GM21360 (cell line): ENCODE data around the gene TMEM131L.
A peak's percentile ranks its signal among the peaks of the same experiment; 100 is the strongest.

Experiments
- ATAC-seq: cut with Tn5 transposase; IDR thresholded peaks from one replicate; pipeline ENCODE4 v1.9.1; 2021; ENCODE audit warnings: mild to moderate bottlenecking, moderate library complexity; ENCODE audit not compliant: unreplicated experiment

The TMEM131L gene

DNA sequence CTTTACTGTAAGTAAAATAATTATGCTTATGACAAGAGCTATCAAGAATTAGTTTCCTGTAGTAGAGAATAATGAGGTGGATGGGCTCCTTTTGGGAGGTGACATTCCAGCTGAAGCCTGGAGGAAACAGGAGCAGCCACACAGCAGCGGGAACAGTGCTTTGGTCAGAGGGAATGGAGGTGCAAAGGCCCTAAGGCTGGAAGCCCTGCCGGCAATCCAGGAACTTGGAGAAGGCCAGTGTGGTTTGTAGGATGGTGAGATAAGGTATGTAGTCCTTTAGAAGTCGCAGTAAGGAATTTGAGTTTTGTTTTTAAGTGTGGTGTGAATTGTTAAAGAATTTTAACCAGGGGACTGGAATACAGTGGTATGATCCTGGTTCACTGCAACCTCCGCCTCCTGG, 8.1 kb downstream of the TMEM131L start:
- no peak for ATAC-seq

DNA sequence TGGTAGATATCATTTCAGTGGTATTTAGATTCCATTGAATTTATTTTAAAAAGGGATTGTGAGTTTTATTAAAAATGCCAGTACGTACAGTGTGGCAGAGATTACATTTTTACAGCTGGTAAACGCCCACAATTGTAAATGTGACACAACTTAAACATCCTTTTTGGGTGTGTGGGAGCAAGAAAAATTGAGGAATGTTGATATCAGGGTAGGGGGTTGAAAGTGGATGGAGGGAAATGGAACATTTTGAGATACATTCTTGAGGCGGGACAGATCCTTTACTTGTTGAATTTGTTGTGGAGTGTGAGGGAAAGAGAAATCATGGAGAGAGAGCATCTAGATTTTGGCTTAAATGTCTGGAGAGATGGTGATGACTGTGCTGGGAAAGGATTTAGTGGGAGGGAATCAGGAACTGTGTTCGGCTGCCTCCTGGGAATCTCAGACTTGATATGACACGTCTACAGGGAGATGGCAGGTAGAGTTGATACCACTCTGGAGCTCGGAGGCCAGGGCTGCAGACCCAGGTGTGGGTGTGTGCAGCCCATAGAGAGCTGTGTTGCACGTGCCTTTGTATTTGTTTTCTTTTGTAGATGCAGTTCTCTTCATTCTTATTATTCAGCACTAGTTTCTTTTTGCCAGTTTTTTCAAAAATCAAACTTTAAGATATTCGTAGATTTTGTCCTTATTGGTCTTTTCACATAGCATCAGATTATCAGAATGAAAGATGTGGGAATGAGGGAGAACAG, 10.8 kb downstream of the TMEM131L start:
- no peak for ATAC-seq

- no peak for ATAC-seq
Measured at GRCh38 chr4:153479101-153479500, 12.9 kb downstream of the TMEM131L start.

GRCh38 chr4:153480704-153481103, 14.5 kb downstream of the TMEM131L start:
- no peak for ATAC-seq

DNA sequence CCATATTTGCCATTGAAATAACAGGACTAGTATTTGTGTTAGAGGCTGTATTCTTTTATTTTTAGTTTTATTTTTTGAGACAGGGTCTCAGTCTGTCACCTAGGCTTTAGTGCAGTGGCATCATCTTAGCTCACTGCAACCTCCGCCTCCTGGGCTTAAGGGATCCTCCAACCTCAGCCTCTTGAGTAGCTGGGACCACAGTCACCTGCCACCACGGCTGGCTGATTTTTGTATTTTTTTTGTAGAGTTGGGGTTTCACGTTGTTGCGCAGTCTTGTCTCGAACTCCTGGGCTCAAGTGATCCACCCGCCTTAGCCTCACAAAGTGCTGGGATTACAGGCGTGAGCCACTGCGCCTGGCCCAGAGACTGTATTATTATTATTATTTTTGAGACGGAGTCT, 15.3 kb downstream of the TMEM131L start:
- ATAC-seq = no peak

DNA sequence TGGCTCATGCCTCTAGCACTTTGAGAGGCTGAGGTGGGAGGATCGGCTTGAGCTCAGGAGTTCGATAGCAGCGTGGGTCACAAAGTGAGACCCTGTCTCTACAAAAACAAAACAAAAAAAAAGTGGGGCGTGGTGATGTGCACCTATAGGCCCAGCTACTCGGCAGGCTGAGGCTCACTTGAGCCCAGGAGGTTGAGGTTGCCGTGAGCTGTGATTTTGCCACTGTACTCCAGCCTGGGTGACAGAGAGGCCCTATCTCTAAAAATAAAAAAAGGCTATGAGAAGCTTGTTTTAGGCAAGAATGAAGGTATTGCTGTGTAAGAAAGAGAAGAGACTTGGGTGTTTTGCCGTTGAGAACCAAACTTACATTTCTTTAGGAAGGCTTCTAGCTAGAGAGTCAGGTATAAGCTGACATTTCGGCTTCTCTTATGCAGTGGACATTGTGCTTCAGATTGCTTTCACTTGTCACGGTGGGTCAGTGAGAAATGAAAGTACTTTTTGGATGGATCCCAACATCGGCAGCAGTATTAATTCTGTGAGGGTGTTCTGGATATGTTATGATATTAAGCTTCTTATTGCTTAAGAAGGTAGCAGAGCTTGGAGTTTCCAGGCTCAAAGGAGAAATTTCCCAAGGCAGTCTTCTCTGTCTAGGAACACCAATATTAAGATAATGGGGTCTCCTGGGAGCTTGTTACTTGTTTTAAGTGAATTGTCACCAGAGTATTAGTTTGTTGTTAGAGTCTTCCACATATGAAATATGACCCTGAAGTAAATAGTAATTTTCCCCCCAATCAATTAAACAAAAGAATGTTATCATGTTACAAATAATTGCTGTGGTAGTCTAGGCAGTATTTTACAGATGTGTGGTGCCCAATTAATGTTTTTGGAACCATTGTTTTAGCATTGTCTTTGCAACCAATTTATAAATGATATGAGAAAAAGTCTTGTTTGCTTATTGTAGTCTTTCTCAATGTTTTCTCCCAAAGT, 17.6 kb downstream of the TMEM131L start:
- ATAC-seq = no peak

- ATAC-seq = no peak
Measured at GRCh38 chr4:153485359-153485758, 19.2 kb downstream of the TMEM131L start.

GRCh38 chr4:153485860-153486259, 19.7 kb downstream of the TMEM131L start:
- no peak for ATAC-seq

DNA sequence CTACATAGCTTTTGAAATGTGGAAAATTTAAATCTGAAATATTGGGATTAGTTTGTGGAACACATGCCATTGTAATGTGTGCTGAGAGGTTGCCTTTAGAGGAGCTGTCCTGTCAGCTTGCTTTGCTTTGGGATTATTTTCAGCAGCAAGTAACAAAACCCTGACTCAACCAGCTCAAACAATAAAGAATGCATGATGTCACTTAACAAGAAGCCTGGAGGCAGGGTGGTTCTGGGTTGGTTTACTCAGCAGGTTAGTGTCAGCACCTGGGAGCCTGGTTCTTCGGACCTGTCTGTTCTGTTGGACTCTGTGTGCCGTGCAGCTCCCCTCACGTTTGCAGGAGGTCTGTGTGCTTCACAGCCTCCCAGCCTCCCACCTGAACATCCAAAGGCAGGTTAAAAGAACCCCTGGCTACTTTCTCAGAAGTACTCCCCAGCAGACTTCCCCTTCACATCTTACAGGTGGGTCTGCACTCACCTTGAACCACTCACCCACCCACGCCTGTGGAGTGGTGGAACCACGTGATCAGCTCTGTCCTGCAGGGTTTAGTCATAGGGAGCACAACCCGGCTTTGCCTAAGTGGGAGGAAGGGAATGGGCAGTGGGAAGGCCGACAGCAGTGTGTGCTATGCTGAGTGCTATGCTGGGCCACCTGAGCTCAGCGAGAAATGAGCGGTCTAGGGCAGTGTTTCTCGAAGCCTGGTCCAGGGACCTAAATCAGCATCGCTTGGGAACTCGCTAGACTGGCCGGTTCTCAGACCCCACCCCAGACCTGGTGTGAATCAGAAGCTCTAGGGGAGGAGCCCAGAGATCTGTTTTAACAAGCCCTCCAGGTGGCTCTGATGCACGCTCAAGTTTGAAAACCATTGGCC, 20.4 kb downstream of the TMEM131L start:
- no peak for ATAC-seq

DNA sequence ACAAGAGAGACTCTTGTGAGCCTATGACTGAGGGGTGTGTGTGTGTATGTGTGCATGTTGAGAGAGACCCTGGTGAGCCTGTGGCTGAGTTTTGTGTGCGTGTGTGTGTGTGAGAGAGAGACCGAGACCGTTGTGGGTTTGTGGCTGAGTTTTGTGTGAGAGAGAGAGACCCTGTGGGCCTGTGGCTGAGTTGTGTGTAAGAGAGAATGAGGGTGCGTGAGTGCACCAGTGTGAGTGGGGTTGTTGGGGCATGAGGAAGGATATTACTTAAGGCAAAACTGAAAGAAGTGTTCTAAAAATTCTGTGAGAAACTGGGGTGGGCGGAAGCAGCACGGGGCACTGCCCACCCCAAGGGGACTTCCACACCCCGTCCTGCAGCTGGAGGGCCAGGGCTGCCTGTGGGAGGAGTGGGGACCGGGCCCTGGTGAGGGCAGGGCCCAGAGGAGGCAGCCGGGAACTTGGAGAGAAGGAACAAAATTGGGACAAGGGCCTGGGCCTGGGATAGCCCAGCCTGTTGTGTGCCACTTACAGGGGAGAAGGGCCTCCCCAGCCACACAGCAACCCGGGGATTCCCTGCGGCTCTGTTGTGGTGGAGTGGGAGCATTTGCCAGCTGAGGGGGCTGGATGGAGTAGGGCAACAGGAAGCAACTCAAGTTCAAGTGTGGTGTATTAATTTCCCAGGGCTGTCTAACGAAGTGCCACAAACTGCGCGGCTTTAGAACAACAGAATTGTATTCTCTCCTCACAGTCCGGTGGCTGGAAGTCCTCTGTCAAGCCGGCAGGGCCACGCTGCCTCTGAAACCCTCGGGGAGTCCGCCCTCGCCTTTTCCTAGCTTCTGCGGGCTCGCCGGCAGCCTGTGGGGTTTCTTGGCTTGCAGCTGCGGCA, 22.1 kb downstream of the TMEM131L start:
- peak; percentile 38 for ATAC-seq

GRCh38 chr4:153489856-153490558, 23.8 kb downstream of the TMEM131L start:
- no peak for ATAC-seq

DNA sequence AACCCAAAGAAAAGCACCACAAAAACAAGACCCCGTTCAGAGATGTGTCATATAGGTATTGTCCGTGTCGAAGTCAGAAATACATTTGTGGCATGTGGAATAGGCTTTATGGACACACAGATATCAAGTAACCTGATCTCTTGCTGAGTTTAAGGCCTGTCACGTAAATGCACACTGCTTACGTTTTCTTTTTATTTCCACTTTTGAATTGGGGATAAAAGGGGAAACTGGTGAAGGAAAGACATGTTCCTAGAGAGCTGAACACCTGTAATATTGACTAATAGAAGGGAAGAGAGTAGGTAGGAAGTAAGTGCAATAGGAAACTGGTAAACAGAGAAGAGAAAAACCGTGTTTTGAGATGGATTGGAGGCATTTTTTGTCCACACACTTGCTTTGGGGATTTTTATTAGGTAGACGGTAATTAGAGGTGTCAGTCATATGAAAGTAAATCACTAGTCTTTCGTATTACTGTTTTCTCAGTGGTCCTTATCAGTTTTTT, 24.9 kb downstream of the TMEM131L start:
- no peak for ATAC-seq

DNA sequence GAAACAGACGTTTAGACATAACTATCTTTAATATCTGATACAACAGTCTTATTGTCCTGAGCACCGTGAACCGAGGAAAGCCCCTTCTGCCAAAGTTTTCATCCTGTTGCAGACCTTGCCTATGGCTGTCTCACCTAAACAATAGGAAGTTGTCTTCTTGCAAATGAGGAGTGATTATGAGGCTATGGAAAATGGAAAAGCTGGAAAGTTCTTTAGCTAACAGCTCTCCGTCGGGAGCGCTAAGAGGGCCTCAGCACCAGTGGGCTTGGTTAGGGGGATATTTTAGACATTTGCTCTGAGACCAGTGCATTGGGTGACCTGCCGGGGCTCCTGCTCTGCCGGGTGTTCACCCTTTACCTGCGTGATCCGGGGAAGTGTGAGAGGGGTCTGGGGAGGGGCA, 28.4 kb downstream of the TMEM131L start:
- ATAC-seq = no peak

GRCh38 chr4:153495480-153496193, 29.5 kb downstream of the TMEM131L start:
- no peak for ATAC-seq

GRCh38 chr4:153497091-153497531, 31.0 kb downstream of the TMEM131L start:
- ATAC-seq = peak; percentile 35

- peak; percentile 38 for ATAC-seq
Measured at GRCh38 chr4:153497988-153498967, 32.1 kb downstream of the TMEM131L start.

GRCh38 chr4:153499005-153499404, 32.8 kb downstream of the TMEM131L start:
- ATAC-seq = no peak
